Measurements from ENCODE around the gene C1QTNF6.

DNA sequence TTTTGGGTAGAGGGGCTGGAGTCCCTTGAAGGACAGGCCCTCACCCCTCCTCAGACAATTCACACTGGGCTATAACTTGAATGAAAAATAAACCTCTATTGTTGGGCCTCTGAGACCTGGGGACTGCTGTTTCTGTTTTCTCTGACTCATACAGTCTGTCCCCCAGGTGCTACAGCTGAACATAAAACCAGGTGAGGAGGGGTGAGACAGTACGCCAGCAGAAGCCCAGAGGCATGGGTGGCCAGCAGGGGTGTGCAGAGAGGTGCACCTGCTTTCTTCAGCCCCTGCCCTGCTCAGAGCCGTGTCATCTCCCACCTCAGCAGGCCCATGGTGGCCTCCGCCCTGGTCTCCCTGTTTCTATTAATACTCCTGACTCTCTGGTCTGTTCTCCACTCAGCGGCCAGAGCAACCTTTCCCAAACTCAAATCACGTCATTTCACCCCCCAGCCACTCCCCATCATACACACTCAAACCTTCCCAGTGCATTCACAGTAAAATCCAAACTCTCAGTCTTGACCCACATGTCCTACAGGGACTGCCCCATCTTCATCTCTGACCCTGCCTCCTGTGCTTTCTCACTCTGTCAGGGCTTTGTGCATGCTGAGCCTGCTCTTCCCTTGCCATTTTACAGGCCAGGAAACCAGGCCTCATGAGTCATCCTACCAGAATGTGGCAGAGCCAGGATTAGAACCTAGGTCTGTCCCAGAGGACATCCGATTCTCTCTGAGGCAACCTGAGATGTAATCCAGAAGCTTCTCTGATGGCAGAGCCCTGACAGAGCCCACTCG lies 32.9 kb downstream of the C1QTNF6 start:
- TF ChIP-seq MAFK (IDR thresholded peaks at IDR 0.05; ENCODE audit: low read depth, low read length): no peak
- TF ChIP-seq, protein P1, sequence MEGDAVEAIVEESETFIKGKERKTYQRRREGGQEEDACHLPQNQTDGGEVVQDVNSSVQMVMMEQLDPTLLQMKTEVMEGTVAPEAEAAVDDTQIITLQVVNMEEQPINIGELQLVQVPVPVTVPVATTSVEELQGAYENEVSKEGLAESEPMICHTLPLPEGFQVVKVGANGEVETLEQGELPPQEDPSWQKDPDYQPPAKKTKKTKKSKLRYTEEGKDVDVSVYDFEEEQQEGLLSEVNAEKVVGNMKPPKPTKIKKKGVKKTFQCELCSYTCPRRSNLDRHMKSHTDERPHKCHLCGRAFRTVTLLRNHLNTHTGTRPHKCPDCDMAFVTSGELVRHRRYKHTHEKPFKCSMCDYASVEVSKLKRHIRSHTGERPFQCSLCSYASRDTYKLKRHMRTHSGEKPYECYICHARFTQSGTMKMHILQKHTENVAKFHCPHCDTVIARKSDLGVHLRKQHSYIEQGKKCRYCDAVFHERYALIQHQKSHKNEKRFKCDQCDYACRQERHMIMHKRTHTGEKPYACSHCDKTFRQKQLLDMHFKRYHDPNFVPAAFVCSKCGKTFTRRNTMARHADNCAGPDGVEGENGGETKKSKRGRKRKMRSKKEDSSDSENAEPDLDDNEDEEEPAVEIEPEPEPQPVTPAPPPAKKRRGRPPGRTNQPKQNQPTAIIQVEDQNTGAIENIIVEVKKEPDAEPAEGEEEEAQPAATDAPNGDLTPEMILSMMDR (conservative IDR thresholded peaks at IDR 0.05; ENCODE audit: low read depth, low read length): no peak
- no peak for TF ChIP-seq SMC3 (IDR thresholded peaks at IDR 0.05; ENCODE audit: low read depth, low read length)
- TF ChIP-seq, protein P2, sequence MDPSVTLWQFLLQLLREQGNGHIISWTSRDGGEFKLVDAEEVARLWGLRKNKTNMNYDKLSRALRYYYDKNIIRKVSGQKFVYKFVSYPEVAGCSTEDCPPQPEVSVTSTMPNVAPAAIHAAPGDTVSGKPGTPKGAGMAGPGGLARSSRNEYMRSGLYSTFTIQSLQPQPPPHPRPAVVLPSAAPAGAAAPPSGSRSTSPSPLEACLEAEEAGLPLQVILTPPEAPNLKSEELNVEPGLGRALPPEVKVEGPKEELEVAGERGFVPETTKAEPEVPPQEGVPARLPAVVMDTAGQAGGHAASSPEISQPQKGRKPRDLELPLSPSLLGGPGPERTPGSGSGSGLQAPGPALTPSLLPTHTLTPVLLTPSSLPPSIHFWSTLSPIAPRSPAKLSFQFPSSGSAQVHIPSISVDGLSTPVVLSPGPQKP (IDR thresholded peaks at IDR 0.05; ENCODE audit: borderline replicate concordance, low read depth, low read length): no peak
- TF ChIP-seq RFX5 (IDR thresholded peaks at IDR 0.05; ENCODE audit: low read depth, low read length): no peak
- no peak for TF ChIP-seq POLR2A (IDR thresholded peaks at IDR 0.05; ENCODE audit: low read depth, low read length)
- no peak for TF ChIP-seq MAZ (IDR thresholded peaks at IDR 0.05; ENCODE audit: borderline replicate concordance, low read depth, low read length)
- no peak for TF ChIP-seq CEBPB (IDR thresholded peaks at IDR 0.05; ENCODE audit: low read depth, low read length)
- no peak for TF ChIP-seq FOS (IDR thresholded peaks at IDR 0.05; ENCODE audit: low read depth, low read length)
- TF ChIP-seq CHD1 (IDR thresholded peaks at IDR 0.05; ENCODE audit: low read depth, low read length): no peak
